Ishikawa (cell line): ENCODE data around the gene DHRS1.

ENCODE experiments used
- CEBPB ChIP-seq: IDR thresholded peaks from 2 replicates; pipeline ENCODE4 v1.6.1; 2012
- EGR1 ChIP-seq: IDR thresholded peaks from 2 replicates; pipeline ENCODE4 v1.6.1; 2012
- EP300 ChIP-seq: IDR thresholded peaks from 2 replicates; pipeline ENCODE4 v1.6.1; 2012; ENCODE audit warnings: borderline replicate concordance
- RAD21 ChIP-seq: IDR thresholded peaks from 2 replicates; pipeline ENCODE4 v1.6.1; 2012; ENCODE audit warnings: low read depth
- REST ChIP-seq: IDR thresholded peaks from 2 replicates; pipeline ENCODE4 v1.6.1; 2012; ENCODE audit warnings: low read depth, mild to moderate bottlenecking
- USF1 ChIP-seq: IDR thresholded peaks from 2 replicates; pipeline ENCODE4 v1.6.1; 2012
- ZBTB7A ChIP-seq: IDR thresholded peaks from 2 replicates; pipeline ENCODE4 v1.6.1; 2012; ENCODE audit warnings: low read depth

DNA sequence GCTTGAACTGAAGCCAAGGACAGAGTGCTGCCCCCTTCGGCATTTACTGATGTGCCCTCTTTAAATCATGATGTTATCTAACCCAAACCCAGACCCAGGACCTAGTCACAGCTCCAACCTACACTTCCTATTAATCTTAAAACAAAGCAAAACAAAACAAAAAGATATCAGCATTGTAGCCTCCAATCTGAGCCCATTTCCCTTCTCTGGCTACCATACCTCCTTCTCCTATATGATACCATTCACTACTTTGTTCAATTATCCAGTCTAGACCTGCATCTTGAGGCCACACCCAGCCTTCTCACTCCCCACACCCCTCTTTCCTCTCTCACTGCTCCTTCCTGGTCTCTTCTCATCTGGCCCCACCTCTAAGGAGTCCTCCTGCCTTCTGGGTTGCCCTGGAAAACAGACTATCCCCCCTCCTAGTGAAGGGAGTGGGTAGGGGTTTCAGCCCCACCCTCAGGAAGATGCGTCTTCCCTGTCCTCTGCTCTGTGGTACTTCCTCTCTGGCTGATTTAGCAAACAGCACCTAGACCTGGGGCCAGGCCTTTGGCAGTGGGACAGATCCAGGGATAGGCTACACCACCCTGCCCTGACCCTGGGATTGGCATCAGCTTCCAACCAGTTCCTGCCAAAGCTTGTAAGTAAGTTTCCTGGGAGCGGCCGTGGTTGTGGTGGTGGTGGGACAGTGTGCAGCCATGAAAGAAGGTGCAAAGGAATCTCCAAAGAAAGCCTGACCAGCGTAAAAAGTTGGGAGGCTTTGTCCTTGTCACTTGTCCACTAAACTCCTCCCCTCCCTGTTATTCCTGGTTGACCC lies 15.0 kb upstream of the DHRS1 start:
- TF ChIP-seq RAD21, result no peak
- TF ChIP-seq USF1, result no peak
- TF ChIP-seq EP300, result no peak
- no peak for TF ChIP-seq CEBPB
- TF ChIP-seq ZBTB7A, result no peak
- TF ChIP-seq REST, result no peak
- TF ChIP-seq EGR1, result no peak
